GM19463 (cell line): ENCODE data around the gene ARHGDIA.

ENCODE experiments used
- ATAC-seq: cut with Tn5 transposase; IDR thresholded peaks from one replicate; pipeline ENCODE4 v1.9.1; 2021; ENCODE audit warnings: mild to moderate bottlenecking, moderate library complexity; ENCODE audit not compliant: unreplicated experiment

Gene ARHGDIA

GRCh38 chr17:81888988-81889595, 18.0 kb upstream of the ARHGDIA start:
- no peak for ATAC-seq

DNA sequence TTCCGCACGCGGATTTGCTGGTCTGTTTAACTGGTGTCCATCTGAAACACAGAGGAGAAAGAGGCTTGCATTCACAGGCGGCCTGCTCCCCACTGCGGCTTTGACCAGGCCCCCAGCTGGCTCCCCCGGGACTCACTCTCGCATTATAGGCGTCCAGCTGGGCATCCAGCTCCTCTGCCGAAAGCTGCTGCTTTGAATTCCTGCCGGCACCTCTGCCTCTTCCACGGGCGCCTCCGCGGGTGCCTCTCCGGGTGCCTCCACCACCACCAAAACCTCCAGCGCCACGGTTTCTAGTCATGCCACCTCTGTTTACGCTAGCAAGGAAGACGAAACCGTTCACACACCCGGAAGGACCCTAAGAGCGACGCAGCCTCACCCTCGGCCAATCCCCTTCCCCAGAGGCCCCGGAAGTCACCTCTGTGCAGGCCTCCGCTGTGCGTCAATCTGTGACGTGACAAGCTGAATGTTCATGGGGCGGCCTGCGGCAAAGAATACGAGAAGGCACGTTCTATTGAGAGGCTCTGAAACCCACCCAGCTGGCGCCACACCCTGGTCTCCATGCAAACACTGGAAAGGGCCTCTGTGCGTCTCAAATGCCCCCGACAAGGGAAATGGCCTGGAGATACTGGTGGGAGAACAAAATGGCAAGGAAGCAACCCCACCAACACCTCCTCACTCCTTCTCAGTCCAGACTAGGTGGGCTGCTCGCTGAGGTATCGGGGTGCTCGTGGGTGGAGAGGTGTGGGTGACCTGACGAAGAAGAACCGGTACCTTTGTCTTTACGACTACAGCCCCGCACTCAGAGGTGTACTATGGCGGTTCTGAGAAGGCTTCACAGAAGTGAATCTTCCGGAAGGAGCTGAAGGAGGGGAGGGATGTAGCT, 17.2 kb upstream of the ARHGDIA start:
- no peak for ATAC-seq

GRCh38 chr17:81885869-81886548, 14.9 kb upstream of the ARHGDIA start:
- no peak for ATAC-seq

- no peak for ATAC-seq
Observed at GRCh38 chr17:81885454-81885853, 14.3 kb upstream of the ARHGDIA start.

GRCh38 chr17:81884968-81885367, 13.8 kb upstream of the ARHGDIA start:
- ATAC-seq = no peak

- no peak for ATAC-seq
Observed at GRCh38 chr17:81884520-81884919, 13.4 kb upstream of the ARHGDIA start.

DNA sequence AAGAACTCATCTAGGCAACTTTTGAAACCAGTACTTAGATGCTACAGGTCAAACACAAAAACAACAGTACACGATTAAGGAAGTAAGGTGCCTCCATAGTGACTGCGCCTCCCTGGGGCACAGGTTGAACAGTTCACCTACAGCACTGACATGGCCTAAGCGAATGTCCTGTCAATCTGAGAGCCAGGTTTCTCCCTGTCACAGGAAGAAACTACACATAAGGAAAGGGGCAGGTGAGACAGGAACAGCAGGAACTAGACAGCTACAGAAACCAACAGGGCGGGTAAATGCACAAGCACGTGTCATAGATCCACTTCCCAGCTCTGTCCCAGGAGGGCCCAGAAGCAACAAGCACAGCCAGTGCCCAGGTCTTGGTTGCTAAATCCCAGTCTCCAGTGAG, 8.0 kb upstream of the ARHGDIA start:
- no peak for ATAC-seq

GRCh38 chr17:81878294-81878693, 7.2 kb upstream of the ARHGDIA start:
- no peak for ATAC-seq

- ATAC-seq = no peak
Observed at GRCh38 chr17:81877569-81877968, 6.4 kb upstream of the ARHGDIA start.

- peak; percentile 50 for ATAC-seq
Observed at GRCh38 chr17:81871387-81872230, 472 bp upstream of the ARHGDIA start.

GRCh38 chr17:81870131-81870980, 781 bp downstream of the ARHGDIA start:
- ATAC-seq = peak; percentile 3

- ATAC-seq = no peak
Observed at GRCh38 chr17:81869221-81870130, 1.7 kb downstream of the ARHGDIA start.

DNA sequence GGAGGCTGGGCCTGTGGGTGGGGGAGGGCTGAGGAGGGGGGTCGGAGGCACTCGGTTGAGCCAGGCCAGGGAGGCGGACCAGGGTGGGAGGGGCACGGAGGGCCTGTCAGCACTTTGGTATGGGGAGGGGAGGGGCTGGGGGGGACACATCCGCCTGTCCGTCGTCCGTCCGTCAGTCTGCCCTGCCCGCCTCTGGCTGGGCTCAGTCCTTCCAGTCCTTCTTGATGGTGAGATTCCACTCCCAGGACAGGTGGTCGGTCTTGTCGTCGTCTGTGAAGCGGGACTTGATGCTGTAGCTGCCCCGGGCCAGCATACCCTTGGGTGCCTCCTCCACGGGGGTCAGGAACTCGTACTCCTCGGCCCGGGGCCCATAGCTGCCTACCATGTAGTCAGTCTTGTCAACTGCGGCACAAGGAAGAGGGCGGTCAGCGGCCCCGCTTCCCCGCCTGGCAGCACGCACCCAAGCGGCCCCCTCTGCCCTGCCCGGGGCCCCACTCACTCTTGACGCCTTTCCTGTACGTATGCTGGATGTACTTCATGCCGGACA, 2.4 kb downstream of the ARHGDIA start:
- ATAC-seq = no peak

- ATAC-seq = no peak
Observed at GRCh38 chr17:81867991-81868673, 3.0 kb downstream of the ARHGDIA start.

- ATAC-seq = no peak
Observed at GRCh38 chr17:81867170-81867990, 3.8 kb downstream of the ARHGDIA start.

DNA sequence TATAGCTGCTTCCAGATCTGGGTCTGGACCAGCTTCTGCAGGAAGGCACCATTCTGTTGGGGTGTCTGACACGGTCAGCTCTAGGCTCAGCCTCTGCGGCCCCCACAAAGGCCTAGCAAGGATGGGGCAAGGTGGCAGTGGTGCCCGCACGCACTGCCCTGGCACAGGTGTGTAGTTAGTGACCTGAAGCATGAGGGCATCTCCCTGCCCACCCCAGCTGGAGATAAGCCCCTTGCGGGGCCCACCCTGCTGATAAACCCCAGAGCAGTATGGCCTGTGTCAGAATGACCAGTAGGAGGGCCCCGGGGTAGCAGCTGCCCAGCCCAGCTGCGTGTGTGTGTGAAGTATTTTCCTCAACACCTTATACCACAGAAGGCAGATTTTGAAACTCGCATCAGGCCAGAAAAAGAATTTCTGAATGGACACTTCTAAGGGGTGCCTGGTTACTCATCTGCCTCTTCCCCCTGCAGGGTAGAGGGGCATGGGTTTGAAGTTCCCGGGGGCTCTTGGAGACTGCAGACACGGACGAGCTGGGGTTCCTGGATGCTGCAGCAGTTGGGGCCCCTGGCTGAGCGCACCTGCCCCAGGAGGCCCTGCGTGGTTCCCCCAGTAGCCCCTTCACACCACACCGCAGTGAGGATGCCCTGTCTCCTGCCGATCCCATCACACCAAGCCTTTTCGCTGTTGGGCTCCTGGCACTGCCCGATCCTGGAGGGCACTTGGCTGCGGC, 4.5 kb downstream of the ARHGDIA start:
- ATAC-seq = no peak
